ENCODE results near the gene AMPD2. TPM values are rescaled to one million over a fixed set of nuclear protein-coding genes. Genes with fewer than 3 reads are reported as not detected.

AMPD2 gene
- total and polyA plus RNA-seq, 4 experiments from 2014 or later: 43.8 to 96.1 (median 71.6) TPM

DNA sequence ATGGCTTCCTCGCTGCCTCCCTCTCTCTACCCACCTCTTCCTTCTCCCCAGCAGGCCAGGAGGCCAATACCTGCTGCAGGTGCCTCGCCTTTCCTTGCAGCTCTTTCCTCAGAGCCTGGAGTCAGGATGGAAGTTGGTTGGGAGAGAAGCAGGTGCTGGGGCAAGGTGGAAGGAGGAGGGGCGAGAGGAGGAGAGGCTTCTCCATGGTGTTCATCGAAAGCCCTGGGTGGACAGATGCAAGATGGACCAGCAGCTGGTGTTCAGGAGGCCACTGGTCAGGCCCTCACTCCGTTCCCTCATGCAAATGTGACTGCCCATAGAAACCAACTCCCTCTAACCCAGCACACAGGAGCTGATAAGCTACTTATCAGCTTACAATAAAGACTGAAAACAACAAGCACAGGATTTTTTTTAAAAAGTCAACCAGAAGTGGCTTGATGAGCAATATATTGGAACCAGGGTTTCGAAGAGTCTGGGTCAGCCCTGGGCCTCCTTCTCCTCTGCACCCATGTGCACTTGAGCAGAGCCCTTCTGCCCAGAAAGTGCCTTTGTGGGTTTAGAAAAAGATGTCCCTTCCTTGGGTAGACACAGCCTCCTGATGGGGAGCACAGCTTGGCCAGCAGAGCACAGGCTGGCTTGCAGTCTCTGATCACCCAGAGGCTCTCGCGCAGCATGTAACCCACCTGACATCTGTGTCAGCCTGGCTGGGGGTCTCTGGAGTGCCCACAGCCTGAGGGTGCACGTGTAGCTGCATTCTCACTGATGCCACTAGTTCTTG lies 19.6 kb downstream of the AMPD2 start:
- DNase-seq: peak in 1 of 5 donors; percentile 27

DNA sequence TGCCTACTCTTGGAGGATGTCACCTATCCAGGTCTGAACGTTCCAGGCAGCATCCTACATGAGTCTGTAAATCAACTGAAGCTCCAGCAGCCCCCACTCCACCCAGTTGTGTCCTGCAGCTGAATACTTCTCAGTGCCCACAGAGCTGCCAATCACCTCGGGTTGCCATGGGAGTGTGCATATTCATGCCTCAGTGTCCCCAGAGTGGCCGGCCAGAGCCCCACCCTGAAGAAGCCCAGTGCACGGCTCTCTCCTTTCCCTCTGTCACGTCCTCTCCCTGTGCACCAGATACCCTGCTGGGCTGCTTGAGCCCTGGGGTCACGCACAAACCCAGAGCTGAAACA lies 20.2 kb downstream of the AMPD2 start:
- H3K9me3 Mint-ChIP-seq: no peaks in the 10 kb centered on the region
- no peaks in the 10 kb centered on the region for H3K36me3 Mint-ChIP-seq
- H3K27ac Mint-ChIP-seq: peak overlapping the region in 4 of 7 donors; percentile 8 to 66 (median 59)
- H3K4me3 Mint-ChIP-seq: no peak overlapping the region
- ChIA-PET CTCF (ENCODE audit: partially characterized antibody) (interaction anchor here (0.7 to 20.3 kb wide), 62 partner anchors 9 to 412 kb away, joined by 3 to 394 read pairs (median 5); partner anchors contain the start of genes AHCYL1, AMPD2, CYB561D1 and GNAI3), POLR2A (ENCODE audit: partially characterized antibody) (interaction anchor here (0.6 to 6.0 kb wide), 8 partner anchors 16 to 344 kb away, joined by 3 to 41 read pairs (median 8); partner anchors contain the start of genes AHCYL1, AMPD2, GNAI3 and GNAT2)
- Histone ChIP-seq H3K4me3 (ENCODE audit: low read length in 2 of 2) (no peak overlapping the region), H3K36me3 (ENCODE audit: insufficient read depth, low read length) (no peaks in the 10 kb centered on the region), H3K9me3 (ENCODE audit: control insufficient read depth in 1 of 2, low read length in 2 of 2) (no peaks in the 10 kb centered on the region), H3K4me1 (ENCODE audit: insufficient read depth, low read length) (peaks cover 22% of the 10 kb centered on the region), H3K27ac (ENCODE audit: low read depth, low read length) (no peak overlapping the region), H3K27me3 (ENCODE audit: insufficient read depth, low read length) (no peaks in the 10 kb centered on the region)
- intact Hi-C loops (cut with micrococcal nuclease): loop anchor here (1.0 to 5.0 kb wide), 3 partner anchors 94 to 822 kb away; partner anchors contain the start of gene CSF1
- peaks cover 0 to 2% of the 10 kb centered on the region in 2 donors for H3K27me3 Mint-ChIP-seq
- peak in 1 of 5 donors; percentile 19 for DNase-seq
- H3K4me1 Mint-ChIP-seq: peaks cover 7 to 24% (median 15%) of the 10 kb centered on the region in 4 donors

More for the DNA sequence above, 19.6 kb downstream of the AMPD2 start:
- intact Hi-C loops (cut with micrococcal nuclease): no loop called here
- CTCF ChIA-PET (ENCODE audit: partially characterized antibody): interaction anchor here (0.7 to 20.3 kb wide), 45 partner anchors 10 to 412 kb away, joined by 3 to 394 read pairs (median 6); partner anchors contain the start of genes AHCYL1, AMPD2, CYB561D1 and GNAI3
- Mint-ChIP-seq H3K27ac (no peak overlapping the region), H3K4me3 (no peak overlapping the region), H3K9me3 (no peaks in the 10 kb centered on the region), H3K4me1 (peaks cover 13 to 30% (median 21%) of the 10 kb centered on the region in 4 donors), H3K36me3 (no peaks in the 10 kb centered on the region), H3K27me3 (peaks cover 0 to 2% of the 10 kb centered on the region in 2 donors)
- H3K4me1 ChIP-seq (ENCODE audit: insufficient read depth, low read length): peaks cover 28% of the 10 kb centered on the region
- no peaks in the 10 kb centered on the region for H3K27me3 ChIP-seq (ENCODE audit: insufficient read depth, low read length)
- H3K27ac ChIP-seq (ENCODE audit: low read depth, low read length): no peak overlapping the region
- no peak overlapping the region for H3K4me3 ChIP-seq (ENCODE audit: low read length in 2 of 2)
- POLR2A ChIA-PET (ENCODE audit: partially characterized antibody): interaction anchor here (0.8 to 6.0 kb wide), 5 partner anchors 16 to 136 kb away, joined by 5 to 41 read pairs (median 17); partner anchors contain the start of genes GNAI3 and GSTM4
- no peaks in the 10 kb centered on the region for H3K36me3 ChIP-seq (ENCODE audit: insufficient read depth, low read length)
- no peaks in the 10 kb centered on the region for H3K9me3 ChIP-seq (ENCODE audit: control insufficient read depth in 1 of 2, low read length in 2 of 2)

DNA sequence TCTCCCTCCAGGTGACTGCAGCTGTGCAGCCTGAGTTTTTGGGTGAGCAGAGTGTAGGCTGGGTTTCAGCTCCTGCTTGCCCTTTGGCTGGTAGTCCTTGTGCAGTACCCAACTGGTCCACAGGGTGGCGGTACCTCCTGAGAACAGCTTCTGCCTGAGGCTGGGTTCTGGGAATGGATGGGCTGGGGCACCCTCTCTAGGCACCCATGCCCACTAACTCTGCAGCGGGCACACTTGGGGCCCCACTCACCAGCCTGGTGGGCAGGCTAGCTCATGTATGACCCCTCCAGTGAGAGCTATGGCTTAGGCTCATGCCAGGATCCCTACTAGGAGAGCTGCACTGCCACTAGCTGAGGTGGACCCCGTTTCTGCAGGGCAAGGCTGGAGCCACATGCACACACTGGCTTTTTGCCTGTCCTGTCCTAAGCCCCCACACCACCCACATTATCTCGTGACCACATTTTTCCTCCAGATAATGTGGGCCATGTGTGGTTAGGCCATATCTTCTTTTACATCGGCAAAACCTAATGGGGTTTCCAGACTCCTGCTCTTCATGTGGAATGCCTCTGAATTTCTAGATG lies 20.7 kb downstream of the AMPD2 start:
- POLR2A ChIA-PET (ENCODE audit: partially characterized antibody): interaction anchor here (0.6 to 6.0 kb wide), 12 partner anchors 15 to 394 kb away, joined by 3 to 41 read pairs (median 4); partner anchors contain the start of genes AHCYL1, AMPD2, GNAI3 and GNAT2
- no peaks in the 10 kb centered on the region for H3K36me3 Mint-ChIP-seq
- H3K27me3 ChIP-seq (ENCODE audit: insufficient read depth, low read length): no peaks in the 10 kb centered on the region
- H3K9me3 Mint-ChIP-seq: no peaks in the 10 kb centered on the region
- CTCF ChIA-PET (ENCODE audit: partially characterized antibody): interaction anchor here (0.7 to 20.3 kb wide), 69 partner anchors 9 to 406 kb away, joined by 3 to 394 read pairs (median 4); partner anchors contain the start of genes AHCYL1, AMPD2, CYB561D1 and GNAI3
- H3K4me3 ChIP-seq (ENCODE audit: low read length in 2 of 2): no peak overlapping the region
- intact Hi-C loops (cut with micrococcal nuclease): loop anchor here (1.0 to 5.0 kb wide), 3 partner anchors 94 to 822 kb away; partner anchors contain the start of gene CSF1
- H3K9me3 ChIP-seq (ENCODE audit: control insufficient read depth in 1 of 2, low read length in 2 of 2): no peaks in the 10 kb centered on the region
- peaks cover 4 to 19% (median 11%) of the 10 kb centered on the region in 4 donors for H3K4me1 Mint-ChIP-seq
- peak overlapping the region in 1 of 8 donors; percentile 3 for H3K4me3 Mint-ChIP-seq
- H3K27ac ChIP-seq (ENCODE audit: low read depth, low read length): no peak overlapping the region
- no peaks in the 10 kb centered on the region for H3K36me3 ChIP-seq (ENCODE audit: insufficient read depth, low read length)
- peak overlapping the region in 4 of 7 donors; percentile 8 to 66 (median 59) for H3K27ac Mint-ChIP-seq
- peaks cover 17% of the 10 kb centered on the region for H3K4me1 ChIP-seq (ENCODE audit: insufficient read depth, low read length)
- peak; percentile 77 to 85 (median 79) for DNase-seq
- H3K27me3 Mint-ChIP-seq: peaks cover 2% of the 10 kb centered on the region in 2 donors

- peak in 1 of 5 donors; percentile 30 for DNase-seq
- intact Hi-C loops (cut with micrococcal nuclease): loop anchor here (5.0 kb wide), 2 partner anchors 271 to 821 kb away; partner anchors contain the start of gene CSF1
- H3K27ac Mint-ChIP-seq: no peak overlapping the region
Observed at GRCh38 chr1:109641078-109641740, 21.6 kb downstream of the AMPD2 start.

GRCh38 chr1:109641861-109642260 lies 22.2 kb downstream of the AMPD2 start:
- DNase-seq: no peak
- Histone ChIP-seq H3K4me3 (ENCODE audit: low read length in 2 of 2) (no peak overlapping the region), H3K27me3 (ENCODE audit: insufficient read depth, low read length) (no peaks in the 10 kb centered on the region), H3K4me1 (ENCODE audit: insufficient read depth, low read length) (peaks cover 14% of the 10 kb centered on the region), H3K9me3 (ENCODE audit: control insufficient read depth in 1 of 2, low read length in 2 of 2) (no peaks in the 10 kb centered on the region), H3K36me3 (ENCODE audit: insufficient read depth, low read length) (no peaks in the 10 kb centered on the region), H3K27ac (ENCODE audit: low read depth, low read length) (no peak overlapping the region)
- Mint-ChIP-seq H3K27ac (no peak overlapping the region), H3K4me3 (no peak overlapping the region), H3K27me3 (peaks cover 2% of the 10 kb centered on the region in 2 donors), H3K36me3 (no peaks in the 10 kb centered on the region), H3K4me1 (peaks cover 4 to 14% (median 8%) of the 10 kb centered on the region in 4 donors), H3K9me3 (no peaks in the 10 kb centered on the region)
- POLR2A ChIA-PET (ENCODE audit: partially characterized antibody): no interaction called here
- CTCF ChIA-PET (ENCODE audit: partially characterized antibody): interaction anchor here (1.2 to 20.3 kb wide), 16 partner anchors 7 to 343 kb away, joined by 3 to 394 read pairs (median 22); partner anchors contain the start of genes AHCYL1, AMPD2, GNAI3 and GNAT2
- intact Hi-C loops (cut with micrococcal nuclease): loop anchor here (5.0 kb wide), 2 partner anchors 270 to 820 kb away; partner anchors contain the start of gene CSF1

More at GRCh38 chr1:109641078-109641740, 21.6 kb downstream of the AMPD2 start:
- peaks cover 14% of the 10 kb centered on the region for H3K4me1 ChIP-seq (ENCODE audit: insufficient read depth, low read length)
- CTCF ChIA-PET (ENCODE audit: partially characterized antibody): interaction anchor here (0.7 to 20.3 kb wide), 45 partner anchors 8 to 405 kb away, joined by 3 to 394 read pairs (median 7); partner anchors contain the start of genes AHCYL1, AMPD2, CYB561D1 and GNAI3
- no peak overlapping the region for H3K27ac ChIP-seq (ENCODE audit: low read depth, low read length)
- no peaks in the 10 kb centered on the region for H3K27me3 ChIP-seq (ENCODE audit: insufficient read depth, low read length)
- H3K4me3 Mint-ChIP-seq: no peak overlapping the region
- POLR2A ChIA-PET (ENCODE audit: partially characterized antibody): interaction anchor here (0.7 to 6.0 kb wide), 9 partner anchors 14 to 343 kb away, joined by 3 to 41 read pairs (median 7); partner anchors contain the start of genes AHCYL1, AMPD2, GNAI3 and GNAT2
- H3K27me3 Mint-ChIP-seq: peaks cover 2% of the 10 kb centered on the region in 2 donors
- no peaks in the 10 kb centered on the region for H3K9me3 ChIP-seq (ENCODE audit: control insufficient read depth in 1 of 2, low read length in 2 of 2)
- no peaks in the 10 kb centered on the region for H3K36me3 Mint-ChIP-seq
- no peaks in the 10 kb centered on the region for H3K36me3 ChIP-seq (ENCODE audit: insufficient read depth, low read length)
- H3K9me3 Mint-ChIP-seq: no peaks in the 10 kb centered on the region
- H3K4me1 Mint-ChIP-seq: peaks cover 4 to 14% (median 8%) of the 10 kb centered on the region in 4 donors
- H3K4me3 ChIP-seq (ENCODE audit: low read length in 2 of 2): no peak overlapping the region

GRCh38 chr1:109642626-109643025 lies 23.0 kb downstream of the AMPD2 start:
- POLR2A ChIA-PET (ENCODE audit: partially characterized antibody): interaction anchor here (0.9 to 1.0 kb wide), 2 partner anchors 94 to 342 kb away, joined by 3 to 4 read pairs; partner anchors contain the start of genes AHCYL1 and GNAI3
- intact Hi-C loops (cut with micrococcal nuclease): loop anchor here (1.0 to 5.0 kb wide), 6 partner anchors 94 to 820 kb away; partner anchors contain the start of genes AHCYL1, CSF1 and GNAI3
- no peak overlapping the region for H3K27ac ChIP-seq (ENCODE audit: low read depth, low read length)

More at GRCh38 chr1:109642626-109643025, 23.0 kb downstream of the AMPD2 start:
- Histone ChIP-seq H3K4me3 (ENCODE audit: low read length in 2 of 2) (no peak overlapping the region), H3K9me3 (ENCODE audit: control insufficient read depth in 1 of 2, low read length in 2 of 2) (no peaks in the 10 kb centered on the region), H3K4me1 (ENCODE audit: insufficient read depth, low read length) (peaks cover 14% of the 10 kb centered on the region), H3K36me3 (ENCODE audit: insufficient read depth, low read length) (no peaks in the 10 kb centered on the region), H3K27me3 (ENCODE audit: insufficient read depth, low read length) (no peaks in the 10 kb centered on the region)
- Mint-ChIP-seq H3K4me1 (peaks cover 4 to 14% (median 8%) of the 10 kb centered on the region in 4 donors), H3K27me3 (peaks cover 2% of the 10 kb centered on the region in 2 donors), H3K27ac (peak overlapping the region in 2 of 7 donors; percentile 17 to 47), H3K36me3 (no peaks in the 10 kb centered on the region), H3K4me3 (no peak overlapping the region), H3K9me3 (no peaks in the 10 kb centered on the region)
- CTCF ChIA-PET (ENCODE audit: partially characterized antibody): interaction anchor here (1.0 to 20.3 kb wide), 12 partner anchors 7 to 342 kb away, joined by 3 to 394 read pairs (median 12); partner anchors contain the start of genes AHCYL1, AMPD2, GNAI3 and GNAT2
- no peak for DNase-seq
